Measurements from ENCODE around the gene FAM184B.

FAM184B gene

DNA sequence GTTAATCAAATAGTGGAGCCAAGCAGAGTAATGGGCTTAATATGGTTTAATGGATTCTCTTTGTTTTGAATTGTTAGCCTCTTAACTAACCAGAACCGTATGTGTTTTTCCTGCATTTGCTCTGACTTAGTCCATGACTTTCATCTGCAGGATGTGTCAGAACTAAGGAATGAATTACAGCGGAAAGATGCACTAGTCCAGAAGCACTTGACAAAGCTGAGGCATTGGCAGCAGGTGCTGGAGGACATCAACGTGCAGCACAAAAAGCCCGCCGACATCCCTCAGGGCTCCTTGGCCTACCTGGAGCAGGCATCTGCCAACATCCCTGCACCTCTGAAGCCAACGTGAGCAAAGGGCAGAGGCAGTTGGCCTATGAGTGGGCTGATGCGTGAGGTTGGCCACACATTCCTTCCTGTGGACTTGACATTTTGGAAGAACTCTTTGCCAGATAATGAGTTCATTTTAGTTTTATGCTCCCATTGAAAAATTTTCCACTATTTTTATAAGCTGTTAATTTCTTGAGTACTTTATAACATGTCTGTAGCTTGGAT lies 157.9 kb downstream of the FAM184B start:
- DNase-seq, result no peak

- DNase-seq, result no peak
These were observed 161.9 kb downstream of the FAM184B start for GRCh38 chr4:17619416-17620105.

DNA sequence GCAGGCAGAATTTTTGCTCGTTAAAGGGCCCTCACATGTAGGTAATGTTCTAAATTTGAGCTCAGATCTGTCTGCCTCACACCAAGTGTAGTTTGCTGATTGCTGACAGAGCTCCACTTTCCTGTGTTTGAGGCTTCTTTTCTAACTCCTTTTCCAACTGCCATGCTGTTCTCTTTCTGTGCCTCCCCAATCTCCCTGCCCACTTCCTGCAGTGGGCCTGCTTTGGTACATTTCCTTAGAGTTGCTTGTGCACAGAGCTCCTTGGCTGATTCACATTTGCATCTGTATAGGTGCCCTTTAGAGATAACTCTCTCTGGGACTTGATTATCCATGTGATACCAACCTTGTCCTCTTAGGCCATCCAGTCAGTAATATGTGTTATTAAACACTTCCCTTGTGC lies 162.5 kb downstream of the FAM184B start:
- DNase-seq, result no peak

DNA sequence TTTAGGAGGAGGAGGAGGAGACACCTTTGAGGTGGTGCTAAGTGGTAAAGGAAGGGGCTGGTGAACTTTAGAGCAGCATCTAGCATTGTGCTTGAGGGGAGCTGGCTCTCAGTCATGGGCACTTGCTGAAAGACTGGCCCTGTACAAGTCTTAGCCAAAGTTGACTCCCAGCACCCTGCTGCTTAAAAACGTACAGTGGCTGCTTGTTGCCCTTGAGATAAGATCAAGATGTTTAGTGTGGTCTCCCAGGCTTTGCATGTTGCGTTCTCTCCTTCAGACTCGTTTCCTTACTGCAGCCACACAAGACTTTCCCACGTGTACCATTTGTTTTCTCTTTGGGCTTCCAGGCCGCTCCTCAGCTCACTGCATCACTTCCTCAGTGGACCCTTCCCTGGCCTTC lies 165.1 kb downstream of the FAM184B start:
- no peak for DNase-seq

- peak; percentile 96 for DNase-seq
These were observed 166.8 kb downstream of the FAM184B start, which contains the start of gene MED28 for GRCh38 chr4:17614416-17615299. MED28 (plus strand) TSS chr4:17614641; CDS start chr4:17614655, 14 bp downstream.

GRCh38 chr4:17613761-17614415 lies 167.5 kb downstream of the FAM184B start:
- peak; percentile 80 for DNase-seq

GRCh38 chr4:17605236-17605635 lies 176.2 kb downstream of the FAM184B start:
- no peak for DNase-seq

DNA sequence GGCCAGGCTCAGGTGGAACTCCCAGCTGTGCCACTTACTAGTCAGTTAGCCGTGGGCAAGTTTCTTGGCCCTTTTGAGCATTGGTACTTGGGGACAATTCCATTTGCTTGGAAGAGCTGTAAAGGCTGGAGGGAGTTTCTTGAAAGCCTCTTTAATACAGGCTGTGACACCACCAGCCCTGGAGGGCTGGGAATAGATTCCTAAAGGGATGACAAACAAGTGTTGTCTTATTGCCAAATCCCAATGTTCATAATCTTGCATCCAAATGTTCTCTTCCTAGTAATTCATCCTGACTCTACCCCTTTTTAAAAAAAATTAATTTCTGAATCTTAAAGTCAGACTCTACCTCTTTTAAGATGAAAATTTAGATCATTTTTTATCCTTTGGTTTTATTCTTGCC lies 181.6 kb downstream of the FAM184B start:
- DNase-seq, result no peak

DNA sequence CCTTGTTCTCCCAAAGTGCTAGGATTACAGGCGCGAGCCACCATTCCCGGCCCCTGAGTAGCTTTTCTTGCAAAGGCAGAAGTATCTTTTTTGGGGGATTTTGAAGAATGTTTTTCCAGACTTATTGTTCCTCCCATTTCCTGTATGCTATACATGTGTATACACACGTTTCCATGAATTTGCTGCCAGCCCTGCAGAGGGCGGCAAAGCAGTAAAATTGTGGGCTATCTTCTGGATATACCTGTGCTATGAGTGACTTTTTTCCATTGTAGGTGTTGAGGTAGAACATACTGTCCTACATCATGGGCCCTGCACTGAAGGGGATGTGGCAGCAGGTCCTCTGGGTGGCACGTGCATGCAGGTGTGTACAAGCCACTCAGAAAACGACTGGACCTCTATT lies 183.9 kb downstream of the FAM184B start:
- DNase-seq, result peak; percentile 66

GRCh38 chr4:17595471-17596005 lies 185.9 kb downstream of the FAM184B start:
- no peak for DNase-seq

GRCh38 chr4:17589355-17589754 lies 192.1 kb downstream of the FAM184B start:
- no peak for DNase-seq

DNA sequence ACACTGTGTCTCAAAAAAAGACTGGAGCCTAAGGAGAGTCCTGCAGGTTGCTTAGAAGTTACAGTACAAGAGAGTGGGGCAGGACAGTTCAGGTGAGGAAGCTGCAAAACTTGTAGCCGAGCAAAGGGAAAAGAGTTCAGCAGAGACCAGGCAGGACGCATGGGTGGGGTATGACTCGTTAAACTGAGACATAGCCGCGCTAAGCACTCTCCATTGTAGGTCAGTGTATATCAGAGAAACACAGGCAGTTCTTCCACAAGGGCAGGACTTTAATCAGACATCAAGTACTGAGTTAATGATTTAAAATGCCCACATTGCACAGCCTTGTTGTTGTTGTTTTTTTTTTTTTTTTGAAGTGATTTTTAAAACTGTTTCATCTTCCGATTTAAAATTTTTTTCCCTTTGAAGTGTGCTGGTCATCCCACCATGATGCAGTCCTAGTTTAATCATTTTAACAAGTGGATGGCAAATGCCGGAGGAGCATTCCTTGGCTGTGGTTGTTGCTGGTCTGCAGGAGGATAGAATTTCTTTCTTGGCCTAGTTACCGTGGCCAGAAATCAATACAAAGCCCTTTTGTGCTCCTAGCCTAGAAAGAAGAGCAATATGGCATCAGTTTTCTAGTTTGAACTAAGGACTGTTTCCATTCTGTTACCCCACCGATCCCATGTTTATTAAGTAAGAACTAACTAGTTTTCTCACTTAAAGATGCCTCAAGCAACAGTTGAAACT lies 194.2 kb downstream of the FAM184B start:
- no peak for DNase-seq

- no peak for DNase-seq
These were observed 196.8 kb downstream of the FAM184B start for GRCh38 chr4:17584521-17585213.

- DNase-seq, result no peak
These were observed 197.5 kb downstream of the FAM184B start for GRCh38 chr4:17583941-17584340.

DNA sequence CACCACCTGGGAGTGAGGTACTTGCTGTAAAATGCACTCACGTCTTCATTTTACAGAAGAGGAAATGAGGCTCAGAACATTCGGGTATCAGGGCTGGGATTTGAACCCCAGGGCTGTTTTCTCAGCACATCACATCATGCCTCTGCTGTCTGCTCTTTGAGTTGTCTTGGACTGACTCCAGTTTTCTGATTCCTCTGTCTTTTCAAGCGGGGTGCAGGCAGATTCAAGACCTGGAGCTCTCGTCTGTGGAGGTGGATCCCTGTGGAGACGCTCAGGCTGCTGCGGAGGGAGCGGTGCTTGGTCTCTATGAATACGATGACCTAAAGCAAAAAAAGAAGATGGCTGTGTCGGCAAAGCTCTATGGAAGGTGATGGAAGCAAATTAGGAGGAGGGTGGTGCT lies 198.1 kb downstream of the FAM184B start:
- no peak for DNase-seq

DNA sequence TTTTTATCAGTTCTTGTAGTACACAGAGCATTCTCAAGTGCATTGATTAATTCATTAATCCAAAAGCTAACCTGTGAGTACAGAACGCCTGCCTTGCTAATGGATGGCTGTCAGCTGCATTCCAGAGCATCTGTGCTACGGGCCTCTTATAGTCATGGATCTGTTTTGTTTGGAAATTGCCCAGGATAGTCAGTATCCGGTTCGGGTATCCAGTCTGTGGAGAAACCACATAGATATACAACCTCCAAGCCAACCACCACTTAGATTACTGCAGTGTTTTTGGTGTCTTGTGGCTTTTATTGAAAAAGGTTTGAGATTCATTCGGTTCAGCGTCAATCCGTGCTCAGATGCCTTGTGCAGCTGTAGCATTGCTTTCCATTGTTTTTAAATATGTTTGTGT lies 200.5 kb downstream of the FAM184B start:
- no peak for DNase-seq

All from islet precursor cell (in vitro differentiated cells).